K562 (cell line): ENCODE data around the gene RIOK3. TPM values are rescaled to one million over a fixed set of nuclear protein-coding genes. Genes with fewer than 3 reads are reported as not detected.

Experiments
- ATAC-seq: fragments of 200-7000 bp; cut with Tn5 transposase; 3 replicates; pipeline ENCODE4 v1.9.1; 2020; ENCODE audit warnings: moderate library complexity
- BruUV-seq: library from RNA; stranded (reverse); fragments of 400-500 nt; replicated peaks from 2 replicates; lab custom pipeline; 2021; lab: Mats Ljungman, UMichigan
- CTCF ChIA-PET: fragments of 300-600 bp; formaldehyde crosslinking; extraction: SDS; loops from one replicate; lab custom pipeline; 2021; ENCODE audit warnings: low intra/inter-chr PET ratio; lab: Yijun Ruan, JAX
- POLR2A ChIA-PET: fragments of 300-600, 350-650 bp; sonication (Branson Sonifier 250); formaldehyde crosslinking; extraction: SDS; loops from one replicate; lab custom pipeline; 2021; ENCODE audit warnings: antibody characterized with exemption, inconsistent platforms; lab: Yijun Ruan, JAX
- DNase-seq, 4 experiments: peaks; one replicate each; pipeline versions ENCODE4 v3.0.0 to v3.0.0-alpha.2; 2011 to 2018; ENCODE audit warnings: low spot score in 3 of 4, mixed read lengths in 3 of 4; ENCODE audit errors: extremely low read depth in 1 of 4
- FAIRE-seq: peaks from 2 replicates; lab custom pipeline; 2011; peaks lifted over from hg19 to GRCh38; lab: Jason Lieb, UNC
- H2AFZ ChIP-seq: 2 replicates; pipeline ENCODE4 v1.6.0; 2011; ENCODE audit warnings: low read depth, low read length, control low read depth, inconsistent platforms
- H3K27ac ChIP-seq: fragments of 200-600 bp; 3 replicates; pipeline ENCODE4 v1.8.0; 2011; ENCODE audit warnings: low read depth, mild to moderate bottlenecking, control low read depth, inconsistent platforms, low read length, moderate library complexity, mixed read lengths; ENCODE audit errors: extremely low read depth
- H3K27me3 ChIP-seq, 2 experiments: fragments of 300-600 bp in 1 of 2; 2 replicates in 1 of 2; 3 replicates in 1 of 2; pipeline versions ENCODE4 v1.6.0 to v1.8.0; 2011; ENCODE audit warnings: inconsistent platforms in 2 of 2, low read length in 2 of 2, mild to moderate bottlenecking in 1 of 2, mixed read lengths in 1 of 2, moderate library complexity in 1 of 2; ENCODE audit not compliant: control insufficient read depth in 2 of 2, insufficient read depth in 2 of 2
- H3K36me3 ChIP-seq: fragments of 300-600 bp; 3 replicates; pipeline ENCODE4 v1.8.0; 2011; ENCODE audit warnings: mild to moderate bottlenecking, low read length, inconsistent platforms; ENCODE audit not compliant: control insufficient read depth, insufficient read depth
- H3K4me1 ChIP-seq, 2 experiments: fragments of 200-600 bp in 1 of 2; replicated peaks in 1 of 2; 2 replicates in 1 of 2; 3 replicates in 1 of 2; pipeline versions ENCODE4 v1.5.1 to v1.8.0; 2011; ENCODE audit warnings: inconsistent platforms in 2 of 2, low read length in 2 of 2, mild to moderate bottlenecking in 1 of 2, mixed read lengths in 1 of 2, moderate library complexity in 1 of 2; ENCODE audit not compliant: control insufficient read depth in 2 of 2, insufficient read depth in 2 of 2
- H3K4me2 ChIP-seq: 2 replicates; pipeline ENCODE4 v1.6.1; 2011; ENCODE audit warnings: low read length, control low read depth, inconsistent platforms, mixed read lengths; ENCODE audit not compliant: insufficient read depth
- H3K4me3 ChIP-seq: fragments of 200-600 bp; sonication (generic), shearing (Covaris generic); 2 replicates; pipeline ENCODE4 v1.5.1; 2016; ENCODE audit warnings: control low read depth, inconsistent platforms
- H3K79me2 ChIP-seq: fragments of 200-600 bp; 3 replicates; pipeline ENCODE4 v1.8.0; 2011; ENCODE audit warnings: low read length, inconsistent platforms; ENCODE audit not compliant: control insufficient read depth, insufficient read depth
- H3K9ac ChIP-seq, 2 experiments: 2 replicates each; pipeline versions ENCODE4 v1.6.0 to v1.6.1; 2011; ENCODE audit warnings: low read depth in 2 of 2, low read length in 2 of 2, control low read depth in 1 of 2, inconsistent platforms in 1 of 2, mild to moderate bottlenecking in 1 of 2, mixed read lengths in 1 of 2; ENCODE audit not compliant: insufficient read depth in 1 of 2
- H3K9me1 ChIP-seq: one replicate; pipeline ENCODE4 v1.6.0; 2011; ENCODE audit warnings: inconsistent platforms, mild to moderate bottlenecking, low read length, moderate library complexity; ENCODE audit not compliant: control insufficient read depth, insufficient read depth
- H3K9me3 ChIP-seq: replicated peaks from 2 replicates; pipeline ENCODE4 v1.5.1; 2011; ENCODE audit warnings: low read depth, low read length, inconsistent platforms; ENCODE audit not compliant: control insufficient read depth, insufficient read depth
- H4K20me1 ChIP-seq: replicated peaks from 2 replicates; pipeline ENCODE4 v1.6.1; 2011; ENCODE audit warnings: low read length, inconsistent platforms, mixed read lengths; ENCODE audit not compliant: control insufficient read depth, insufficient read depth
- CHD1 ChIP-seq: fragments of 200-600 bp; sonication (generic); IDR thresholded peaks from one replicate; pipeline ENCODE4 v1.6.1; 2012; ENCODE audit warnings: mild to moderate bottlenecking, moderate library complexity, low read length, inconsistent platforms
- MLX ChIP-seq, 2 experiments: fragments of 450-650 bp in 1 of 2; sonication (generic) in 1 of 2; formaldehyde crosslinking; conservative IDR thresholded peaks; 2 replicates each; pipeline versions ENCODE4 v1.4.0 to v1.8.1; 2020 to 2022; ENCODE audit warnings: mild to moderate bottlenecking in 1 of 2, missing genetic modification reagents in 1 of 2
- TBL1XR1 ChIP-seq, 2 experiments: IDR thresholded peaks; 2 replicates each; pipeline ENCODE4 v1.6.1; 2012; ENCODE audit warnings: improper control_type of control experiment in 2 of 2, low read length in 2 of 2, mild to moderate bottlenecking in 1 of 2
- ZNF318 ChIP-seq, 2 experiments: fragments of 450-650 bp; IDR thresholded peaks; 2 replicates each; pipeline ENCODE4 v1.6.1; 2016; ENCODE audit warnings: mild to moderate bottlenecking in 2 of 2, borderline replicate concordance in 1 of 2, low read depth in 1 of 2, moderate library complexity in 1 of 2
- ZNF518B ChIP-seq: fragments of 250-450 bp; sonication (Bioruptor Pico); IDR thresholded peaks from 2 replicates; pipeline ENCODE4 v1.5.0; 2021; ENCODE audit warnings: mild to moderate bottlenecking, moderate library complexity
- WGBS: fragments of 100-300 bp; shearing (Covaris generic); methylation state at CpG from one replicate; pipeline ENCODE4 v1.1.6; 2016; ENCODE audit warnings: low coverage, mixed read lengths; ENCODE audit not compliant: insufficient coverage; ENCODE audit errors: missing lambda C conversion rate; 5-methylcytosine and 5-hydroxymethylcytosine counted together
- in situ Hi-C: fragments of 300-500 bp; cut with MboI; formaldehyde crosslinking; loops from 4 replicates; pipeline ENCODE4 v1.15.0; 2018; ENCODE audit warnings: inconsistent platforms, mixed read lengths
- intact Hi-C: fragments of 100-400 bp; cut with micrococcal nuclease; formaldehyde crosslinking; loops from 2 replicates; pipeline ENCODE4 v1.14.2; 2022
- polyA plus RNA-seq, 8 experiments: library from polyadenylated mRNA; depleted of rRNA in 4 of 8; stranded (reverse) in 5 of 8; unstranded in 3 of 8; fragments of >200 nt; fragmentation: Nextera tagmentation in 2 of 8; fragmentation: Illumina TruSeq in 1 of 8; extraction: Ambion mirVana in 2 of 8; extraction: Trizol in 1 of 8; gene quantifications; 2 replicates each; pipeline versions ENCODE4 v1.2.1 to v1.2.3, GENCODE V29; 2011 to 2014; ENCODE audit warnings: inconsistent platforms in 1 of 8, missing spikeins in 1 of 8
- total RNA-seq, 7 experiments: library from RNA; depleted of rRNA in 6 of 7; stranded (reverse); fragments of >200 nt in 6 of 7; fragmentation: Illumina TruSeq in 2 of 7; extraction: Trizol in 2 of 7; gene quantifications; 2 replicates each; pipeline versions ENCODE4 v1.2.1 to v1.2.3, GENCODE V29; 2011 to 2021; ENCODE audit warnings: low replicate concordance in 1 of 7

Gene RIOK3
- total and polyA plus RNA-seq, 9 of the 15 experiments (the other 6 are each of a cell fraction or from before 2014, with no cell fraction given), result 21.4 to 89.5 (median 62.9) TPM

- DNase-seq, result no peak
- no peak for ATAC-seq
- H3K9me1 ChIP-seq, result no peaks in the 10 kb centered on the region
- H3K79me2 ChIP-seq, result no peaks in the 10 kb centered on the region
- H3K36me3 ChIP-seq, result peaks cover 66% of the 10 kb centered on the region
- WGBS, result 91% methylated on average over 1 of the region's 1 CpG
- CTCF ChIA-PET, result no interaction called here
- H3K27ac ChIP-seq, result no peak overlapping the region
- H3K4me3 ChIP-seq, result no peak overlapping the region
- intact Hi-C loops (no loop called here), in situ Hi-C loops (no loop called here)
- no TSS peak for BruUV-seq
- no peaks in the 10 kb centered on the region for H4K20me1 ChIP-seq
- TF ChIP-seq ZNF518B (CRISPR knock-in tag) (no peak), CHD1 (no peak), ZNF318 (IDR thresholded peaks at IDR 0.05; ENCODE audit: borderline replicate concordance in 1 of 2, low read depth in 1 of 2) (no peak), TBL1XR1 (IDR thresholded peaks at IDR 0.05; ENCODE audit: low read length in 2 of 2) (no peak), MLX (CRISPR knock-in tag; conservative IDR thresholded peaks at IDR 0.05) (no peak)
- TF ChIP-seq, all 486 proteins: peak for 0
- Histone ChIP-seq H3K4me2 (no peak overlapping the region), H3K27me3 (no peaks in the 10 kb centered on the region), H3K4me1 (no peaks in the 10 kb centered on the region; a peak in 1 of 5 replicates), H3K9ac (no peak overlapping the region), H3K9me3 (no peaks in the 10 kb centered on the region), H2AFZ (no peak overlapping the region)
- POLR2A ChIA-PET, result interaction anchor here (1.5 kb wide), 1 partner anchor 16 kb away, joined by 4 read pairs; no protein-coding TSS in a partner anchor
- FAIRE-seq, result no peak
Measured at GRCh38 chr18:23512641-23513040, 59.6 kb downstream of the RIOK3 start.
